ENCODE measurements around the gene C18orf63.
"Not testable (repeated sequence)": the region's sequence is repeated elsewhere in the genome, so short reads cannot be mapped to it uniquely, and the experiment has no call there.

DNA sequence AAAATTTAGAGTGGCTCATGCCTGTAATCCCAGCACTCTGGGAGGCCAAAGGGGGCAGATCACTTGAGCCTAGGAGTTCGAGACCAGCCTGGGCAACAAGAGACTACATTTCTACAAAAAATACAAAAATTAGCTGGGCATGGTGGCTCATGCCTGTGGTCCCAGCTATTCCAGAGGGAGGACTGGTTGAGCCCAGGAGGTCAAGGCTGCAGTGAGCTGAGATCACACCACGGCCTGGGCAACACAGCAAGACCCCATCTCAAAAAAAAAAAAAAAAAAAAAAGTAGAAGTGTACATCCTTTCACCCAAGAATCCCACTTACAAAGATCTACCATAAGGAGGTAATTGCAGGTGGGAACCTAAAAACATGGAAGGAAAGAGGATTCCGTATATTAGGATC, 30.1 kb upstream of the C18orf63 start:
- TF ChIP-seq, protein P1, sequence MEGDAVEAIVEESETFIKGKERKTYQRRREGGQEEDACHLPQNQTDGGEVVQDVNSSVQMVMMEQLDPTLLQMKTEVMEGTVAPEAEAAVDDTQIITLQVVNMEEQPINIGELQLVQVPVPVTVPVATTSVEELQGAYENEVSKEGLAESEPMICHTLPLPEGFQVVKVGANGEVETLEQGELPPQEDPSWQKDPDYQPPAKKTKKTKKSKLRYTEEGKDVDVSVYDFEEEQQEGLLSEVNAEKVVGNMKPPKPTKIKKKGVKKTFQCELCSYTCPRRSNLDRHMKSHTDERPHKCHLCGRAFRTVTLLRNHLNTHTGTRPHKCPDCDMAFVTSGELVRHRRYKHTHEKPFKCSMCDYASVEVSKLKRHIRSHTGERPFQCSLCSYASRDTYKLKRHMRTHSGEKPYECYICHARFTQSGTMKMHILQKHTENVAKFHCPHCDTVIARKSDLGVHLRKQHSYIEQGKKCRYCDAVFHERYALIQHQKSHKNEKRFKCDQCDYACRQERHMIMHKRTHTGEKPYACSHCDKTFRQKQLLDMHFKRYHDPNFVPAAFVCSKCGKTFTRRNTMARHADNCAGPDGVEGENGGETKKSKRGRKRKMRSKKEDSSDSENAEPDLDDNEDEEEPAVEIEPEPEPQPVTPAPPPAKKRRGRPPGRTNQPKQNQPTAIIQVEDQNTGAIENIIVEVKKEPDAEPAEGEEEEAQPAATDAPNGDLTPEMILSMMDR (IDR thresholded peaks at IDR 0.05; ENCODE audit: poor library complexity, severe bottlenecking): not testable (repeated sequence)
- TF ChIP-seq MXI1 (conservative IDR thresholded peaks at IDR 0.05; ENCODE audit: poor library complexity, severe bottlenecking); EZH2 (IDR thresholded peaks at IDR 0.05; ENCODE audit: borderline replicate concordance, insufficient read depth, low read length, poor library complexity, severe bottlenecking): not testable (repeated sequence)
- TF ChIP-seq, protein P2, sequence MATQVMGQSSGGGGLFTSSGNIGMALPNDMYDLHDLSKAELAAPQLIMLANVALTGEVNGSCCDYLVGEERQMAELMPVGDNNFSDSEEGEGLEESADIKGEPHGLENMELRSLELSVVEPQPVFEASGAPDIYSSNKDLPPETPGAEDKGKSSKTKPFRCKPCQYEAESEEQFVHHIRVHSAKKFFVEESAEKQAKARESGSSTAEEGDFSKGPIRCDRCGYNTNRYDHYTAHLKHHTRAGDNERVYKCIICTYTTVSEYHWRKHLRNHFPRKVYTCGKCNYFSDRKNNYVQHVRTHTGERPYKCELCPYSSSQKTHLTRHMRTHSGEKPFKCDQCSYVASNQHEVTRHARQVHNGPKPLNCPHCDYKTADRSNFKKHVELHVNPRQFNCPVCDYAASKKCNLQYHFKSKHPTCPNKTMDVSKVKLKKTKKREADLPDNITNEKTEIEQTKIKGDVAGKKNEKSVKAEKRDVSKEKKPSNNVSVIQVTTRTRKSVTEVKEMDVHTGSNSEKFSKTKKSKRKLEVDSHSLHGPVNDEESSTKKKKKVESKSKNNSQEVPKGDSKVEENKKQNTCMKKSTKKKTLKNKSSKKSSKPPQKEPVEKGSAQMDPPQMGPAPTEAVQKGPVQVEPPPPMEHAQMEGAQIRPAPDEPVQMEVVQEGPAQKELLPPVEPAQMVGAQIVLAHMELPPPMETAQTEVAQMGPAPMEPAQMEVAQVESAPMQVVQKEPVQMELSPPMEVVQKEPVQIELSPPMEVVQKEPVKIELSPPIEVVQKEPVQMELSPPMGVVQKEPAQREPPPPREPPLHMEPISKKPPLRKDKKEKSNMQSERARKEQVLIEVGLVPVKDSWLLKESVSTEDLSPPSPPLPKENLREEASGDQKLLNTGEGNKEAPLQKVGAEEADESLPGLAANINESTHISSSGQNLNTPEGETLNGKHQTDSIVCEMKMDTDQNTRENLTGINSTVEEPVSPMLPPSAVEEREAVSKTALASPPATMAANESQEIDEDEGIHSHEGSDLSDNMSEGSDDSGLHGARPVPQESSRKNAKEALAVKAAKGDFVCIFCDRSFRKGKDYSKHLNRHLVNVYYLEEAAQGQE (IDR thresholded peaks at IDR 0.05; ENCODE audit: borderline replicate concordance): not testable (repeated sequence)

All from neural cell (in vitro differentiated cells).